ENCODE measurements around the gene MAPRE2. TPM values are rescaled to one million over a fixed set of nuclear protein-coding genes. Genes with fewer than 3 reads are reported as not detected.

The MAPRE2 gene
- total and polyA plus RNA-seq, 2 of the 13 experiments (the other 11 are each of a cell fraction or from before 2014, with no cell fraction given), result 34.5 to 67.9 TPM

DNA sequence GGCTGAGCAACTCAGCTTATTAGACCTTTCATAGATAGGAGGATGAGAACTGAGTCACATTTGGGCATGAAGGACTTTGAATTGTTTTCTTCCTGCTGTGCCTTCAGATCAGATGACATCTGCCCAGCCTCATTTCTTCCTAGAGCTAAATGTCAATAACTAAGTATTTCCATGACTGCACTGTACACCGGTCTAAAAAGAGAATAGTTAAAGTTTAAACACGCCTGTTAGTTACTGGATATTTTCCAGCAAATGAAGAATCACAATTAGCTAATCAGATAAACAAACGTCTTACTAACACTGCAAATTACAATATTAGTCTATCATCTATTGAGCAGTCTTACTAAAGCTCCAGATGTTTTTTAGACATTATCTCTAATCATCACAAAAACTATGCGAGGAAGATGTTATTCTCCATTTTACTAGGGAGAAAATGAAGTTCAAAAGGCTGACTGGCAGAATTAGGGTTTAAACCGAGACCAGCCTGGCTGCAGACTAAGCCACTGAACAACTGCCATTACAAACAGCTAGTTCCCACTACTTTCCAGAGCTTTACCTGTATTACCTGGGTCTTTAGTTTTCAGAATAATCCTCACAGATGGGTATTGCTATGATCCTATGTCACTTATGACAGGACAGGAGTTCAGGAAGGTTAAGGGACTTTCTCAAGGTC lies 130.2 kb downstream of the MAPRE2 start (continued):
- TF ChIP-seq, protein P1, sequence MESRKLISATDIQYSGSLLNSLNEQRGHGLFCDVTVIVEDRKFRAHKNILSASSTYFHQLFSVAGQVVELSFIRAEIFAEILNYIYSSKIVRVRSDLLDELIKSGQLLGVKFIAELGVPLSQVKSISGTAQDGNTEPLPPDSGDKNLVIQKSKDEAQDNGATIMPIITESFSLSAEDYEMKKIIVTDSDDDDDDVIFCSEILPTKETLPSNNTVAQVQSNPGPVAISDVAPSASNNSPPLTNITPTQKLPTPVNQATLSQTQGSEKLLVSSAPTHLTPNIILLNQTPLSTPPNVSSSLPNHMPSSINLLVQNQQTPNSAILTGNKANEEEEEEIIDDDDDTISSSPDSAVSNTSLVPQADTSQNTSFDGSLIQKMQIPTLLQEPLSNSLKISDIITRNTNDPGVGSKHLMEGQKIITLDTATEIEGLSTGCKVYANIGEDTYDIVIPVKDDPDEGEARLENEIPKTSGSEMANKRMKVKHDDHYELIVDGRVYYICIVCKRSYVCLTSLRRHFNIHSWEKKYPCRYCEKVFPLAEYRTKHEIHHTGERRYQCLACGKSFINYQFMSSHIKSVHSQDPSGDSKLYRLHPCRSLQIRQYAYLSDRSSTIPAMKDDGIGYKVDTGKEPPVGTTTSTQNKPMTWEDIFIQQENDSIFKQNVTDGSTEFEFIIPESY (CRISPR knock-in tag; IDR thresholded peaks at IDR 0.05), result no peak
- TF ChIP-seq NFKB2 (CRISPR knock-in tag; IDR thresholded peaks at IDR 0.05; ENCODE audit: borderline replicate concordance), result no peak
- peak; percentile 59; the same call in 1 of the 2 replicates for TF ChIP-seq ETV5 (CRISPR knock-in tag; IDR thresholded peaks at IDR 0.05; ENCODE audit: borderline replicate concordance)
- TF ChIP-seq U2AF2 (IDR thresholded peaks at IDR 0.05; ENCODE audit: low read depth, low read length), result no peak
- no peak for TF ChIP-seq KIAA2018 (CRISPR knock-in tag; IDR thresholded peaks at IDR 0.05; ENCODE audit: borderline replicate concordance)
- TF ChIP-seq ZNF143 (CRISPR knock-in tag; IDR thresholded peaks at IDR 0.05), result no peak
- TF ChIP-seq MEF2D (CRISPR knock-in tag; IDR thresholded peaks at IDR 0.05), result 0 out of 2 replicates have a peak, but pooled peaks have one; percentile 34
- TF ChIP-seq, protein P2, sequence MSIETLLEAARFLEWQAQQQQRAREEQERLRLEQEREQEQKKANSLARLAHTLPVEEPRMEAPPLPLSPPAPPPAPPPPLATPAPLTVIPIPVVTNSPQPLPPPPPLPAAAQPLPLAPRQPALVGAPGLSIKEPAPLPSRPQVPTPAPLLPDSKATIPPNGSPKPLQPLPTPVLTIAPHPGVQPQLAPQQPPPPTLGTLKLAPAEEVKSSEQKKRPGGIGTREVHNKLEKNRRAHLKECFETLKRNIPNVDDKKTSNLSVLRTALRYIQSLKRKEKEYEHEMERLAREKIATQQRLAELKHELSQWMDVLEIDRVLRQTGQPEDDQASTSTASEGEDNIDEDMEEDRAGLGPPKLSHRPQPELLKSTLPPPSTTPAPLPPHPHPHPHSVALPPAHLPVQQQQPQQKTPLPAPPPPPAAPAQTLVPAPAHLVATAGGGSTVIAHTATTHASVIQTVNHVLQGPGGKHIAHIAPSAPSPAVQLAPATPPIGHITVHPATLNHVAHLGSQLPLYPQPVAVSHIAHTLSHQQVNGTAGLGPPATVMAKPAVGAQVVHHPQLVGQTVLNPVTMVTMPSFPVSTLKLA (IDR thresholded peaks at IDR 0.05), result no peak
- TF ChIP-seq CREM (IDR thresholded peaks at IDR 0.05), result peak; percentile 65; the same call in 1 of the 2 replicates
- TF ChIP-seq CREM (CRISPR knock-in tag; IDR thresholded peaks at IDR 0.05), result no peak
- peak; percentile 76 for TF ChIP-seq FOXK1 (CRISPR knock-in tag; IDR thresholded peaks at IDR 0.05; ENCODE audit: borderline replicate concordance, low read depth)
- TF ChIP-seq, protein P3, sequence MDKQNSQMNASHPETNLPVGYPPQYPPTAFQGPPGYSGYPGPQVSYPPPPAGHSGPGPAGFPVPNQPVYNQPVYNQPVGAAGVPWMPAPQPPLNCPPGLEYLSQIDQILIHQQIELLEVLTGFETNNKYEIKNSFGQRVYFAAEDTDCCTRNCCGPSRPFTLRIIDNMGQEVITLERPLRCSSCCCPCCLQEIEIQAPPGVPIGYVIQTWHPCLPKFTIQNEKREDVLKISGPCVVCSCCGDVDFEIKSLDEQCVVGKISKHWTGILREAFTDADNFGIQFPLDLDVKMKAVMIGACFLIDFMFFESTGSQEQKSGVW (CRISPR knock-in tag; IDR thresholded peaks at IDR 0.05; ENCODE audit: borderline replicate concordance), result no peak
- TF ChIP-seq ELF1 (CRISPR knock-in tag; IDR thresholded peaks at IDR 0.05), result no peak
- no peak for TF ChIP-seq ZNF75D (CRISPR knock-in tag; IDR thresholded peaks at IDR 0.05; ENCODE audit: borderline replicate concordance)
- no peak for TF ChIP-seq HDAC6 (IDR thresholded peaks at IDR 0.05; ENCODE audit: low read depth, low read length)

Data from HepG2 (cell line).